Stomach (tissue), 9 donors: ENCODE data around the gene HBE1. TPM values are rescaled to one million over a fixed set of nuclear protein-coding genes. Genes with fewer than 3 reads are reported as not detected.

ENCODE experiments used
- DNase-seq, 2 donors: peaks; one replicate each; pipeline versions ENCODE4 v3.0.0 to v3.0.0-alpha.2; 2013 to 2019
- H3K27ac ChIP-seq, 5 donors: fragments of 200-600 bp in 4 of 5; sonication (generic) in 4 of 5; one replicate each; pipeline ENCODE4 v1.5.1; 2013 to 2019; ENCODE audit warnings: mild to moderate bottlenecking in 1 of 5, moderate library complexity in 1 of 5
- H3K27me3 ChIP-seq, 3 donors: fragments of 200-600 bp; sonication (generic); one replicate each; pipeline ENCODE4 v1.5.1; 2017 to 2019; ENCODE audit warnings: mixed run types in 1 of 3
- H3K36me3 ChIP-seq, 4 donors: fragments of 200-600 bp; sonication (generic); 1 replicate in 3 of 4; 2 replicates in 1 of 4; pipeline ENCODE4 v1.5.1; 2016 to 2019
- H3K4me1 ChIP-seq, 4 donors: fragments of 200-600 bp; sonication (generic); one replicate each; pipeline ENCODE4 v1.5.1; 2016 to 2019
- H3K4me3 ChIP-seq, 4 donors: fragments of 200-600 bp; sonication (generic) in 3 of 4; one replicate each; pipeline ENCODE4 v1.5.1; 2016 to 2019; ENCODE audit warnings: mild to moderate bottlenecking in 1 of 4
- H3K9me3 ChIP-seq, 4 donors: fragments of 200-600 bp; sonication (generic); one replicate each; pipeline ENCODE4 v1.5.1; 2016 to 2019
- EP300 ChIP-seq: sonication (generic); formaldehyde crosslinking; IDR thresholded peaks from one replicate; pipeline ENCODE4 v1.6.1; 2017; ENCODE audit warnings: antibody characterized with exemption
- POLR2A ChIP-seq, 4 donors: fragments of 450-650 bp; IDR thresholded peaks; one replicate each; pipeline ENCODE4 v1.6.1; 2016; ENCODE audit warnings: antibody characterized with exemption in 4 of 4, control low read depth in 2 of 4, mild to moderate bottlenecking in 1 of 4, moderate library complexity in 1 of 4
- POLR2AphosphoS5 ChIP-seq, 3 donors: sonication (generic); formaldehyde crosslinking; IDR thresholded peaks; one replicate each; pipeline ENCODE4 v1.6.1; 2016; ENCODE audit warnings: antibody characterized with exemption in 3 of 3
- WGBS, 5 donors: extraction: QIAGEN DNeasy Blood & Tissue Kit in 3 of 5; methylation state at CpG; one replicate each; pipeline versions ENCODE4 v1.1.5 to v1.1.7; 2013 to 2018; 5-methylcytosine and 5-hydroxymethylcytosine counted together
- intact Hi-C: fragments of 100-400 bp; cut with DNase I; formaldehyde crosslinking; loops from one replicate; pipeline ENCODE4 v1.15.1; 2023; ENCODE audit warnings: low total_unique reads
- polyA plus RNA-seq, 3 donors: library from polyadenylated mRNA; stranded (reverse); fragments of 200-250 nt; gene quantifications; one replicate each; pipeline ENCODE4 v1.2.3, GENCODE V29; 2013
- total RNA-seq, 5 donors: library from RNA; depleted of rRNA; stranded (reverse); fragments of >200 nt; gene quantifications; one replicate each; pipeline versions ENCODE4 v1.1.0 to v1.2.3, GENCODE V29; 2014 to 2016
- TF ChIP-seq, protein P1 (sequence below), 7 experiments: fragments of 450-650 bp in 4 of 7; fragments of 200-600 bp in 3 of 7; sonication (generic) in 3 of 7; IDR thresholded peaks; one replicate each; pipeline ENCODE4 v1.5.1; 2016 to 2019; ENCODE audit warnings: antibody characterized with exemption in 7 of 7, control low read depth in 2 of 7, mild to moderate bottlenecking in 1 of 7
- donor health status: healthy with polysubstance abuse.
- donor health status: Bipolar disorder and iron deficiency.
- donor health status: healthy.

The HBE1 gene
- total and polyA plus RNA-seq, 8 donors, result 1.3 TPM; not detected in 7

DNA sequence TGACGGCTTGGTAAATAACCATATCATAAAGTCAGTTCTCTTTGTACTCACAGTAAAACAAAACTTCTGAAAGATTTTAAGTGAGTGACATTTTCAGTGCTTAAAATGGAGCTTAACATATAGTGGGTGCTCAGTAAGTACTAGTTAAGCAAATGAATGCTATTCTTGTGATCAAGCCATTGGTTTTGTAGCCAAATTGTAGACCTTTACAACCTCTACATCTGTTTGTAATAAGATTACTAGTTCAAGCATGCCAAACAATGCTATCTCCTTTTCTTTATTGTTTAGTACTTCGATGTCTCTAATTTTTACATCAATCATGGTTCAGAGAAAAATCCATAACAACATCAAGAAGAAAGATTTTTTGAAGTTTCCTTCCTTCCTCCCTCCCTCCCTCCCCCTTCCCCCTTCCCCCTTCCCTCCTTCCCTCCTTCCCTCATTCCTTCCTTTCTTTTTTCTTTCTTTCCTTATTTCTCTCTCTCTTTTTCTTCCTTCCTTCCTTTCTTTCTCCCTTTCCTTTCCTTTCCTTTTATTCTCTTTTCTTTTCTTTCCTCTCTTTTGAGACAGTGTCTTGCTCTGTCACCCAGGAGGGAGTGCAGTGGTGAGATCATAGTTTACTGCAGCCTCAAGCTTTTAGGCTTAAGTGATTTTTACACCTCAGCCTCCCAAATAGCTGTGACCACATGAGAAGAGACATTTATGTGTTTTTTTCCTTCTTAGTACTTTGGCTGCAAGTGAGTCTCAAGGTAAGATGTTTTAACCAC, 37.7 kb upstream of the HBE1 start:
- Histone ChIP-seq H3K27ac (no peak overlapping the region), H3K36me3 (no peaks in the 10 kb centered on the region), H3K4me3 (no peak overlapping the region), H3K9me3 (no peaks in the 10 kb centered on the region), H3K4me1 (no peaks in the 10 kb centered on the region), H3K27me3 (no peaks in the 10 kb centered on the region)
- WGBS, 5 donors, result 32 to 63% (median 45%) methylated on average over 2 of the region's 2 CpGs
- DNase-seq, result no peak
- TF ChIP-seq EP300 (no peak), POLR2A (IDR thresholded peaks at IDR 0.05) (no peak), POLR2AphosphoS5 (IDR thresholded peaks at IDR 0.05) (no peak)
- TF ChIP-seq, protein P1, sequence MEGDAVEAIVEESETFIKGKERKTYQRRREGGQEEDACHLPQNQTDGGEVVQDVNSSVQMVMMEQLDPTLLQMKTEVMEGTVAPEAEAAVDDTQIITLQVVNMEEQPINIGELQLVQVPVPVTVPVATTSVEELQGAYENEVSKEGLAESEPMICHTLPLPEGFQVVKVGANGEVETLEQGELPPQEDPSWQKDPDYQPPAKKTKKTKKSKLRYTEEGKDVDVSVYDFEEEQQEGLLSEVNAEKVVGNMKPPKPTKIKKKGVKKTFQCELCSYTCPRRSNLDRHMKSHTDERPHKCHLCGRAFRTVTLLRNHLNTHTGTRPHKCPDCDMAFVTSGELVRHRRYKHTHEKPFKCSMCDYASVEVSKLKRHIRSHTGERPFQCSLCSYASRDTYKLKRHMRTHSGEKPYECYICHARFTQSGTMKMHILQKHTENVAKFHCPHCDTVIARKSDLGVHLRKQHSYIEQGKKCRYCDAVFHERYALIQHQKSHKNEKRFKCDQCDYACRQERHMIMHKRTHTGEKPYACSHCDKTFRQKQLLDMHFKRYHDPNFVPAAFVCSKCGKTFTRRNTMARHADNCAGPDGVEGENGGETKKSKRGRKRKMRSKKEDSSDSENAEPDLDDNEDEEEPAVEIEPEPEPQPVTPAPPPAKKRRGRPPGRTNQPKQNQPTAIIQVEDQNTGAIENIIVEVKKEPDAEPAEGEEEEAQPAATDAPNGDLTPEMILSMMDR (IDR thresholded peaks at IDR 0.05), result no peak
- intact Hi-C loops, result no loop called here

DNA sequence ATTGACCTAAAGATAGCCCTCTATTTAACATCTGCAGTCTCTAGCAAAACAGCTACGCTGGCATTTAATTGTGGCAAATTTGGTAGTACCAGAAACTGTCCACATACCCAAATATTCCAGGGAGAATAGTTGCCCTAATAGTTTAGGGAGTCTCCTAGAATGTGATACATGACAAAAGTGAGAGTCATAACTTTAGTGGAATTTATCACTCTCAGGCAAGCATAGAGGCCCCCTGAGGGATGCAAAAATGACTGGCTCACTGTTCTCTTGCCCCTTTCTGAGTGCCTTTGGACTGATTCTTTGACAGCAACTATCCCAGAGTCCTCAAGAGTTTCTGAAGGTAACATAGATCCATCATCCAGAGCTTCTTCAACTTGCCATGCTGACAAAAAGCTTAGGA, 34.3 kb upstream of the HBE1 start:
- no peaks in the 10 kb centered on the region for H3K4me1 ChIP-seq
- no peak overlapping the region for H3K4me3 ChIP-seq
- no peaks in the 10 kb centered on the region for H3K9me3 ChIP-seq
- H3K27me3 ChIP-seq, result no peaks in the 10 kb centered on the region
- whole genome bisulfite sequencing, 5 donors, result 34 to 100% (median 90%) methylated on average over 1 of the region's 1 CpG
- no peaks in the 10 kb centered on the region for H3K36me3 ChIP-seq
- intact Hi-C loops, result no loop called here
- DNase-seq, result no peak
- no peak overlapping the region for H3K27ac ChIP-seq
- TF ChIP-seq POLR2AphosphoS5 (IDR thresholded peaks at IDR 0.05) (no peak), POLR2A (IDR thresholded peaks at IDR 0.05) (no peak), EP300 (no peak)
- TF ChIP-seq, protein P1 (IDR thresholded peaks at IDR 0.05), result no peak

DNA sequence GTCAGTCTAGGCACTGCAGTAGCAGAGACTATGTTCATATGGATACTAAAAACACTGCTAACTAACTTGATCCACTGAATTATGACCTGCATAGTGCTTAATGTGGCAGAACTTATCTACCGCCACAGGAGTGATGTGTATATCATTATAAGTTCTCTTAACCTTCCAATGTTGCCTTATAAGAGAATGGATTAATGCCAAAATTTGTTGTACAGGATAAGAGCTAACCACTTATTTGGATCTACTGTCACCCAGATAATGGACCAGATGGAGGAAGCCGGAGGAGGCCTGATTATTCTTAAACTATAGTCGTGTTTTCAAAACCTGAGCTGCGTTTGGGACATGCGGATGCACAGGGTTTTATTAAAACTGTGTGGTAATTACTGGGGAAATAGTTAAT, 33.9 kb upstream of the HBE1 start:
- H3K4me1 ChIP-seq, result no peaks in the 10 kb centered on the region
- no peaks in the 10 kb centered on the region for H3K36me3 ChIP-seq
- no peak for DNase-seq
- H3K9me3 ChIP-seq, result no peaks in the 10 kb centered on the region
- intact Hi-C loops, result no loop called here
- no peak for TF ChIP-seq POLR2A (IDR thresholded peaks at IDR 0.05)
- WGBS, 5 donors, result 71 to 84% (median 72%) methylated on average over 5 of the region's 5 CpGs
- H3K27ac ChIP-seq, result no peak overlapping the region
- H3K4me3 ChIP-seq, result no peak overlapping the region
- no peaks in the 10 kb centered on the region for H3K27me3 ChIP-seq

DNA sequence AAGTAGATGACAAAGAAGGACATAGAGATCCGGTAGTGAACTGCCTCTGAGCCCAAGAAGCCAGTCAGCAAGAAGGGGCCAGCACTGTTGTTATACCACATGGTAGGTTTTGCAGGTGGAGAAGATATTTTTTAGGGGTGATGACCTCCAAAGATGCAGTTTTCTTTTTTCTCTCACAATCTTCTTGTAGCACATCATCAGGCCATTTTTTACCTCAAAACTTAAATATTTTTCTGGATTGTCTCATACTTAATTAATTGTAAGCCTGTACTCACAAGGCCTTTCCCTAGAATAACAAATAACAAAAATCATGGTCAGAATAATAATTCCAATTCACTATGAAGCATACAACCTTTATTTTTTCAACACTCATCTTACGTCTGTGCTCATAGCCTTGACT, 32.1 kb upstream of the HBE1 start, which contains the start of gene OR51B4:
Gene OR51B4 (minus strand): TSS at position 101 of the 400 bp plus-strand sequence. CDS start 0 bp downstream, at position 101.
- no peaks in the 10 kb centered on the region for H3K27me3 ChIP-seq
- H3K36me3 ChIP-seq, result no peaks in the 10 kb centered on the region
- intact Hi-C loops, result no loop called here
- H3K4me1 ChIP-seq, result no peaks in the 10 kb centered on the region
- WGBS, 5 donors, result 86 to 95% (median 88%) methylated on average over 2 of the region's 2 CpGs
- TF ChIP-seq POLR2AphosphoS5 (IDR thresholded peaks at IDR 0.05) (no peak), EP300 (no peak), POLR2A (IDR thresholded peaks at IDR 0.05) (no peak)
- TF ChIP-seq, protein P1 (IDR thresholded peaks at IDR 0.05), result no peak
- DNase-seq, result no peak
- no peaks in the 10 kb centered on the region for H3K9me3 ChIP-seq
- H3K27ac ChIP-seq, result no peak within 1 kb of the TSS
- no peak within 1 kb of the TSS for H3K4me3 ChIP-seq

DNA sequence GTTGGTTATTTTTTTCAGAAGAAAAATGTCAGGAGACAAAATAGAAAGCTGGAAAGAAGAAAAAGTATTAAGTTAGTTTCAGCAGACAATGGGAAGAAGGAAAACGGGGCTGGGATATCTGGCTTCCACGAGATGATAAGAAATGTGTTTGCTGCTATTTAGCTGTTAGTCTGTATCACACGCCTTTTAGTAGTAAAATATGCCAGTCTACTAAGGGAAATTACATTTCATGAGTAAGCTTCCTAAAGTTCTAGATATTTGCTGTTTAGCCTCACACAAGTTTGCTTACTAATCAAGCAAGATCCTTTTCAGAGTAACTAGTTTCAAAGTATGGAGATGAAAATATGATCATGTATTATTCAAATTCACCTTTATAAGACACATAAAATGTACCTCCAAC, 30.5 kb upstream of the HBE1 start:
- Histone ChIP-seq H3K9me3 (no peaks in the 10 kb centered on the region), H3K4me3 (no peak overlapping the region), H3K27me3 (no peaks in the 10 kb centered on the region), H3K4me1 (no peaks in the 10 kb centered on the region), H3K36me3 (no peaks in the 10 kb centered on the region), H3K27ac (no peak overlapping the region)
- TF ChIP-seq POLR2A (IDR thresholded peaks at IDR 0.05) (no peak), EP300 (no peak), POLR2AphosphoS5 (IDR thresholded peaks at IDR 0.05) (no peak)
- TF ChIP-seq, protein P1 (IDR thresholded peaks at IDR 0.05), result no peak
- intact Hi-C loops, result no loop called here
- 39 to 54% (median 50%) methylated on average over 3 of the region's 3 CpGs for WGBS, 5 donors
- DNase-seq, result no peak
